H1 (cell line): ENCODE data around the gene FBLIM1. TPM values are rescaled to one million over a fixed set of nuclear protein-coding genes. Genes with fewer than 3 reads are reported as not detected.

Source experiments
- CTCF ChIA-PET: fragments of 300-600 bp; sonication (Branson Sonifier 250); formaldehyde crosslinking; loops from one replicate; lab custom pipeline; 2021; ENCODE audit not compliant: partially characterized antibody; lab: Charles Lee
- POLR2A ChIA-PET: fragments of 300-600 bp; sonication (Branson Sonifier 250); formaldehyde crosslinking; loops from one replicate; lab custom pipeline; 2021; ENCODE audit warnings: inconsistent platforms; ENCODE audit not compliant: partially characterized antibody; lab: Charles Lee
- DNase-seq, 2 experiments: peaks; one replicate each; pipeline versions ENCODE4 v3.0.0 to v3.0.0-alpha.2; 2010 to 2022; ENCODE audit warnings: low spot score in 2 of 2, low read depth in 1 of 2, mixed read lengths in 1 of 2
- FAIRE-seq: peaks from 2 replicates; lab custom pipeline; 2011; peaks lifted over from hg19 to GRCh38; lab: Jason Lieb, UNC
- H2AFZ ChIP-seq: 2 replicates; pipeline ENCODE4 v1.8.1; 2012; ENCODE audit warnings: low read length, inconsistent platforms
- H2AK5ac ChIP-seq: 2 replicates; pipeline ENCODE4 v1.6.1; 2013; ENCODE audit warnings: low read depth, low read length
- H2BK120ac ChIP-seq: replicated peaks from 2 replicates; pipeline ENCODE3; 2013; ENCODE audit warnings: low read depth, low read length, inconsistent platforms
- H2BK12ac ChIP-seq: 2 replicates; pipeline ENCODE4 v1.6.1; 2013; ENCODE audit warnings: low read depth, low read length
- H2BK15ac ChIP-seq: 2 replicates; pipeline ENCODE4 v1.6.1; 2013; ENCODE audit warnings: low read length
- H2BK20ac ChIP-seq: 2 replicates; pipeline ENCODE4 v1.6.1; 2013; ENCODE audit warnings: low read length
- H2BK5ac ChIP-seq: 2 replicates; pipeline ENCODE4 v1.6.1; 2013; ENCODE audit warnings: low read depth, low read length
- H3K14ac ChIP-seq: 2 replicates; pipeline ENCODE4 v1.6.1; 2013; ENCODE audit warnings: inconsistent platforms; ENCODE audit not compliant: insufficient read length
- H3K18ac ChIP-seq: 2 replicates; pipeline ENCODE4 v1.6.1; 2013; ENCODE audit warnings: low read length; ENCODE audit errors: extremely low read depth
- H3K23ac ChIP-seq: 2 replicates; pipeline ENCODE4 v1.6.1; 2013; ENCODE audit warnings: inconsistent platforms; ENCODE audit not compliant: insufficient read length
- H3K23me2 ChIP-seq: 2 replicates; pipeline ENCODE4 v1.6.1; 2013; ENCODE audit warnings: low read depth, low read length
- H3K27ac ChIP-seq: 2 replicates; pipeline ENCODE4 v1.6.1; 2011; ENCODE audit warnings: low read depth, low read length, inconsistent platforms
- H3K27me3 ChIP-seq, 4 experiments: replicated peaks in 1 of 4; 1 replicate in 1 of 4; 2 replicates in 3 of 4; pipeline versions ENCODE4 v1.6.1 to v1.8.1; 2011 to 2013; ENCODE audit warnings: low read length in 3 of 4, mild to moderate bottlenecking in 3 of 4, inconsistent platforms in 2 of 4, mixed read lengths in 2 of 4, moderate library complexity in 1 of 4; ENCODE audit not compliant: control insufficient read depth in 3 of 4, insufficient read depth in 3 of 4; ENCODE audit errors: extremely low read depth in 1 of 4
- H3K36me3 ChIP-seq, 4 experiments: 2 replicates each; pipeline versions ENCODE4 v1.6.1 to v1.8.1; 2011 to 2013; ENCODE audit warnings: mild to moderate bottlenecking in 4 of 4, low read length in 3 of 4, moderate library complexity in 2 of 4, control low read depth in 1 of 4, inconsistent platforms in 1 of 4; ENCODE audit not compliant: insufficient read depth in 4 of 4, control insufficient read depth in 2 of 4
- H3K4ac ChIP-seq: replicated peaks from 2 replicates; pipeline ENCODE3; 2013; ENCODE audit warnings: low read length, low read depth, mixed read lengths, inconsistent platforms; ENCODE audit not compliant: insufficient read length
- H3K4me1 ChIP-seq, 4 experiments: replicated peaks in 1 of 4; 1 replicate in 1 of 4; 2 replicates in 3 of 4; pipeline versions ENCODE4 v1.6.1 to v1.8.1; 2011 to 2013; ENCODE audit warnings: low read length in 3 of 4, inconsistent platforms in 2 of 4, mixed read lengths in 1 of 4; ENCODE audit not compliant: insufficient read depth in 4 of 4, control insufficient read depth in 3 of 4
- H3K4me2 ChIP-seq, 2 experiments: 2 replicates each; pipeline versions ENCODE4 v1.6.1 to v1.8.1; 2011 to 2013; ENCODE audit warnings: low read depth in 2 of 2, low read length in 2 of 2, control low read depth in 1 of 2, inconsistent platforms in 1 of 2, mild to moderate bottlenecking in 1 of 2; ENCODE audit not compliant: insufficient read depth in 1 of 2
- H3K4me3 ChIP-seq, 4 experiments: fragments of 200-600, 300-600 bp in 1 of 4; sonication (generic), shearing (Covaris generic), sonication (Bioruptor Twin) in 1 of 4; 2 replicates each; pipeline versions ENCODE4 v1.5.1 to v1.8.1; 2011 to 2016; ENCODE audit warnings: low read length in 4 of 4, low read depth in 3 of 4, control low read depth in 2 of 4, inconsistent platforms in 2 of 4, mild to moderate bottlenecking in 2 of 4, mixed read lengths in 1 of 4, moderate library complexity in 1 of 4; ENCODE audit not compliant: insufficient read depth in 2 of 4; ENCODE audit errors: extremely low read depth in 1 of 4
- H3K56ac ChIP-seq: replicated peaks from 2 replicates; pipeline ENCODE3; 2013; ENCODE audit warnings: low read depth, mild to moderate bottlenecking, mixed read lengths, low read length, inconsistent platforms; ENCODE audit not compliant: insufficient read length
- H3K79me1 ChIP-seq: 2 replicates; pipeline ENCODE4 v1.6.1; 2013; ENCODE audit warnings: low read depth, low read length, control low read depth
- H3K79me2 ChIP-seq, 2 experiments: 2 replicates each; pipeline versions ENCODE4 v1.6.1 to v1.8.1; 2012 to 2013; ENCODE audit warnings: low read length in 2 of 2, mild to moderate bottlenecking in 2 of 2, inconsistent platforms in 1 of 2; ENCODE audit not compliant: insufficient read depth in 2 of 2, control insufficient read depth in 1 of 2
- H3K9ac ChIP-seq, 4 experiments: replicated peaks in 1 of 4; 1 replicate in 1 of 4; 2 replicates in 3 of 4; pipeline versions ENCODE4 v1.6.1 to v1.8.1; 2011 to 2013; ENCODE audit warnings: low read depth in 3 of 4, low read length in 3 of 4, control low read depth in 2 of 4, mild to moderate bottlenecking in 2 of 4, moderate library complexity in 2 of 4, inconsistent platforms in 1 of 4; ENCODE audit errors: extremely low read depth in 1 of 4
- H3K9me3 ChIP-seq, 2 experiments: 2 replicates each; pipeline versions ENCODE4 v1.6.1 to v1.8.1; 2012 to 2013; ENCODE audit warnings: mild to moderate bottlenecking in 2 of 2, moderate library complexity in 2 of 2, control low read depth in 1 of 2, inconsistent platforms in 1 of 2, low read depth in 1 of 2, low read length in 1 of 2, mixed read lengths in 1 of 2; ENCODE audit not compliant: insufficient read depth in 2 of 2
- H4K20me1 ChIP-seq, 2 experiments: replicated peaks in 1 of 2; 2 replicates each; pipeline versions ENCODE3 to v1.8.1; 2011 to 2013; ENCODE audit warnings: inconsistent platforms in 2 of 2, low read length in 2 of 2, mild to moderate bottlenecking in 1 of 2; ENCODE audit not compliant: insufficient read depth in 2 of 2, control insufficient read depth in 1 of 2
- H4K5ac ChIP-seq: 2 replicates; pipeline ENCODE4 v1.6.1; 2013; ENCODE audit warnings: low read length, low read depth, mixed read lengths, inconsistent platforms; ENCODE audit not compliant: insufficient read length
- H4K8ac ChIP-seq: 2 replicates; pipeline ENCODE4 v1.8.0; 2013; ENCODE audit warnings: mild to moderate bottlenecking, moderate library complexity, low read length, inconsistent platforms; ENCODE audit not compliant: insufficient read depth; ENCODE audit errors: extremely low read depth
- H4K91ac ChIP-seq: replicated peaks from 2 replicates; pipeline ENCODE3; 2013; ENCODE audit warnings: low read length, mixed read lengths, inconsistent platforms; ENCODE audit not compliant: insufficient read length
- CREB1 ChIP-seq: IDR thresholded peaks from 2 replicates; pipeline ENCODE4 v1.6.1; 2012; ENCODE audit warnings: inconsistent platforms
- KDM1A ChIP-seq: fragments of 200-600, 300-600 bp; sonication (generic); IDR thresholded peaks from 2 replicates; pipeline ENCODE4 v1.7.1; 2016; ENCODE audit warnings: mild to moderate bottlenecking, low read length, borderline replicate concordance
- WGBS, 2 experiments: shearing (Covaris generic) in 1 of 2; methylation state at CpG; one replicate each; pipeline versions ENCODE4 v1.1.6 to v1.1.7; 2013 to 2015; ENCODE audit warnings: low lambda C conversion rate in 2 of 2, mixed read lengths in 2 of 2, inconsistent platforms in 1 of 2, low coverage in 1 of 2, missing lambda C conversion rate in 1 of 2; ENCODE audit not compliant: insufficient replicate concordance in 2 of 2, insufficient coverage in 1 of 2, insufficient read length in 1 of 2; ENCODE audit errors: extremely low coverage in 1 of 2, missing lambda C conversion rate in 1 of 2; 5-methylcytosine and 5-hydroxymethylcytosine counted together
- polyA plus RNA-seq, 7 experiments: library from polyadenylated mRNA; depleted of rRNA in 3 of 7; stranded (reverse) in 5 of 7; unstranded in 2 of 7; fragments of >200 nt in 5 of 7; fragments of 200-250 nt in 2 of 7; gene quantifications; 1 replicate in 5 of 7; 2 replicates in 1 of 7; 4 replicates in 1 of 7; pipeline versions ENCODE4 v1.2.1 to v1.2.3, GENCODE V29; 2011 to 2013; ENCODE audit warnings: missing spikeins in 2 of 7, mixed read lengths in 2 of 7
- total RNA-seq: library from RNA; stranded (reverse); fragmentation: NEBNext Ultra II Directional; extraction: Animal tissue kit (Norgen Biotek cat#: 25700); gene quantifications from 2 replicates; pipeline ENCODE4 v1.2.1, GENCODE V29; 2021

FBLIM1 gene
- total and polyA plus RNA-seq, 2 of the 8 experiments (the other 6 are each of a cell fraction or from before 2014, with no cell fraction given), result 66.6 to 66.7 TPM

- Histone ChIP-seq H3K4me3 (no peak overlapping the region), H2BK120ac (no peak overlapping the region), H2BK5ac (no peak overlapping the region), H2BK12ac (0 out of 2 replicates have a peak overlapping the region, but pooled peaks have one; percentile 52), H3K9me3 (no peaks in the 10 kb centered on the region), H3K4ac (no peak overlapping the region), H3K4me1 (peaks cover 14 to 30% (median 23%) of the 10 kb centered on the region in 4 experiments), H3K14ac (no peak overlapping the region), H3K27me3 (no peaks in the 10 kb centered on the region), H3K23ac (no peak overlapping the region), H4K8ac (no peak overlapping the region), H2BK15ac (peak overlapping the region; percentile 83; the same call in 1 of the 2 replicates)
- CTCF ChIA-PET, result interaction anchor here (0.8 to 1.2 kb wide), 3 partner anchors 8 to 36 kb away, joined by 4 to 5 read pairs (median 5); no protein-coding TSS in a partner anchor
- FAIRE-seq, result peak; percentile 55
- WGBS, 2 experiments, result 95% methylated on average over 2 of the region's 2 CpGs; no CpG with 5 or more reads in 1 of the 2 experiments
- TF ChIP-seq KDM1A (peak; percentile 16; the same call in 1 of the 2 replicates), CREB1 (no peak)
- TF ChIP-seq, all 59 proteins: peak for 1
- H3K79me1 ChIP-seq, result peaks cover 3% of the 10 kb centered on the region; the same call in 1 of the 2 replicates
- H3K36me3 ChIP-seq, result no peaks in the 10 kb centered on the region
- no peaks in the 10 kb centered on the region for H4K20me1 ChIP-seq
- H4K5ac ChIP-seq, result no peak overlapping the region
- POLR2A ChIA-PET, result interaction anchor here (1.6 to 2.4 kb wide), 3 partner anchors 7 to 171 kb away, joined by 3 to 8 read pairs (median 6); partner anchors contain the start of gene TMEM82
- H2AFZ ChIP-seq, result no peak overlapping the region
- no peak for DNase-seq
- H3K27ac ChIP-seq, result no peak overlapping the region
- no peak overlapping the region for H3K4me2 ChIP-seq
- peaks cover 0 to 13% of the 10 kb centered on the region in 2 experiments; a peak in 1 of 4 replicates for H3K79me2 ChIP-seq
- no peak overlapping the region for H3K9ac ChIP-seq
- peaks cover 10% of the 10 kb centered on the region; the same call in 1 of the 2 replicates for H3K23me2 ChIP-seq
- H3K56ac ChIP-seq, result no peak overlapping the region
- H2AK5ac ChIP-seq, result no peak overlapping the region
- 0 out of 2 replicates have a peak overlapping the region, but pooled peaks have one; percentile 48 for H2BK20ac ChIP-seq
- no peak overlapping the region for H3K18ac ChIP-seq
- no peak overlapping the region for H4K91ac ChIP-seq
Measured at GRCh38 chr1:15755021-15755645, 3.5 kb upstream of the FBLIM1 start.
